GM19452 (cell line): ENCODE data around the gene ATP7B.

Experiments
- ATAC-seq: cut with Tn5 transposase; IDR thresholded peaks from one replicate; pipeline ENCODE4 v1.9.1; 2021; ENCODE audit not compliant: unreplicated experiment

Gene ATP7B

DNA sequence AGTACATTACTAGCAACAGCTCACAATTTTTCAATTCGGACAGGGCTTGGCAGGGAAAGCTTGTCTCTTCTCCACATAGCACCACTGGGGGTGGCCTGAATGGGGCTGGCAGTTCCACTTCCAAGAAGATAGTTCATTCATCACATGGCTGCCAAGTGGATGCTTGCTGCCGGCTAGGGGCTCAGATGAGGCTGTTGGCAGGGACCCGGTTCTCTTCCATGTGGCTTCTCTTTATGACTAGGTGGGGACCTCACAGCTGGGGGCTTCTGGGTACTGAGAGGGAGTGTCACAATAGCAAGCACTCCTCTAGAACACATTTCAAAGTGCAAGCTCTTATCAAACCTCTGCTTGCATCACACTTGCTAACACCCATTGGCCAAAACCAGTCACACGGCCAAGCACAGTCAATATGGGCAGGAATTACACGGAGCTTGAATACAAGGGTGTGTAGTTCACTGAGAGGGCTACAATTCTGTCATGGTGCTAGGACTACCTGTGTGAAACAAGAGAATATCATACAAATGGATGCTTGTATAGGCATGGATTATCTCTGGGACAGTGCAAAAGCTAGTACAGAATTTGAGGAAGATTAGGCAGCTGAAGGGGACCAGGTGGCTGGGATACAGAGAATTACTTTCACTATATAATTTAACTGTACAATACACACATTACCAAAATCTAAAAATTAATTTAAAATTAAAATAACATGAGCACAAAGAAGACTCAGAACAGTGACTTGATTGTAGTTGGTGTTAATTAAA, 32.3 kb downstream of the ATP7B start:
- ATAC-seq, result no peak

DNA sequence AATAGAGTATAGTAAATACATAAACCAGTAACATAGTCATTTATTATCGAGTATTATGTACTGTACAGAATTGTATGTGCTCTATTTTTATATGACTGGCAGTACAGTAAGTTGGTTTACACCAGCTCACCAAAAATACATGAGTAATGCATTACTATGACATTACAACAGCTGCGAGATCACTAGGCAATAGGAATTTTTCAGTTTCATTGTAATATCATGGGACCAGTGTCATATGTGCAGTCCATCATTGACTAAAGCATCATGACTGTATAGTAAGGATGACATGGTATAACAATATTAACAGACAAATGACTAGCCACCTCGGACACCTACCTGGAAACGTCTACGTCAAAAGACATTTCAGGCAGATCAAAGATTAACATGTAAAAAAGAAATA, 33.6 kb downstream of the ATP7B start:
- no peak for ATAC-seq

DNA sequence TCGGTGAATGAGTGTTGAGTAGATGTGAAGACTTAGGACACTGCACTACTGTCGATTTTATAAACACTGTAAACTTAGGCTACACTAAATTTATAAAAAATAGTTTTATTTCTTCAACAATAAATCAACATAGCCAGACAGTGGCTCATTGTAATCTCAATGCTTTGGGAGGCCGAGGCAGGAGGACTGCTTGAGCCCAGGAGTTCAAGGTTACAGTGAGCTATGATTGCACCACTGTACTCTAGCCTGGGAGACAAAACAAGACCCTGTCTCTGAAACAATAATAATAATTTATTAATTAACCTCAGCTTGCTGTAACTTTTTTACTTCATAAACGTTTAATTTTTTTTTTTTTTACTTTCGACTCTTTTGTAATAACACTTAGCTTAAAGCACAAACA, 34.4 kb downstream of the ATP7B start:
- ATAC-seq, result no peak

DNA sequence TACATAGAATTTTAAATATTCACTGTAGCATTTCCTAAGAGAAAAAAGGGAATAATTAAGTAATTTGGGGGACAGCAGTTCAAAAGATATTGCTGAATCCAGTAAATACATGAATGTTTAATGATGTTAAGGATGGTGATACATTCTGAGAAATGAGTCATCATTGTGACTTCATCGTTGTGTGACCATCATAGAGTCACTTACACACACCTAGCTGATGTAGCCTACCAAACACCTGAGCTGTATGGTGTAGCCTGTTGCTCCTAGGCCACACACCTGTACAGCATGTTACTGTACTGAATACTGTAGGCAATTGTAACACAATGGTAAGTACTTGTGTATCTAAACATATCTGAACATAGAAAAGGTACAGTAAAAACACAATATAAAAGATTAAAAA, 34.8 kb downstream of the ATP7B start:
- ATAC-seq, result no peak

DNA sequence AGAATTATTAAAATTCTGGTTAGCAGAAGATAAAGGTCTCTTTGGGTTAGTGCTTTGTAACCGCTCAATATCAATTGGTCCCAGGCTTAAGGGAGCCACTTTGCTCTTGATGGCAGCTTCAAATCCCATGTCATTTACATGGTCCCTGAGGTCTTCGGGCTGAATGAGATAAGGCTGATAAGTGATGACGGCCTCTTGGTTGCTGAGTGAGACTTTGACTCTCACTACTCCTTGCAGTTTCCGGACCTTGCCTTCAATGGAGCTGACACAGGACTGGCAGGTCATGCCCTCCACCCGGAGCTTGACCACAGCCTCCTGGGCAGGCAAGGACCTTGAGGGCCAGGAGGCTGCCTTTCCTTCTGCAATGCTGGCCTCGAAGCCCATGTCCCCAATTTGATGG, 36.8 kb downstream of the ATP7B start:
- ATAC-seq, result no peak

DNA sequence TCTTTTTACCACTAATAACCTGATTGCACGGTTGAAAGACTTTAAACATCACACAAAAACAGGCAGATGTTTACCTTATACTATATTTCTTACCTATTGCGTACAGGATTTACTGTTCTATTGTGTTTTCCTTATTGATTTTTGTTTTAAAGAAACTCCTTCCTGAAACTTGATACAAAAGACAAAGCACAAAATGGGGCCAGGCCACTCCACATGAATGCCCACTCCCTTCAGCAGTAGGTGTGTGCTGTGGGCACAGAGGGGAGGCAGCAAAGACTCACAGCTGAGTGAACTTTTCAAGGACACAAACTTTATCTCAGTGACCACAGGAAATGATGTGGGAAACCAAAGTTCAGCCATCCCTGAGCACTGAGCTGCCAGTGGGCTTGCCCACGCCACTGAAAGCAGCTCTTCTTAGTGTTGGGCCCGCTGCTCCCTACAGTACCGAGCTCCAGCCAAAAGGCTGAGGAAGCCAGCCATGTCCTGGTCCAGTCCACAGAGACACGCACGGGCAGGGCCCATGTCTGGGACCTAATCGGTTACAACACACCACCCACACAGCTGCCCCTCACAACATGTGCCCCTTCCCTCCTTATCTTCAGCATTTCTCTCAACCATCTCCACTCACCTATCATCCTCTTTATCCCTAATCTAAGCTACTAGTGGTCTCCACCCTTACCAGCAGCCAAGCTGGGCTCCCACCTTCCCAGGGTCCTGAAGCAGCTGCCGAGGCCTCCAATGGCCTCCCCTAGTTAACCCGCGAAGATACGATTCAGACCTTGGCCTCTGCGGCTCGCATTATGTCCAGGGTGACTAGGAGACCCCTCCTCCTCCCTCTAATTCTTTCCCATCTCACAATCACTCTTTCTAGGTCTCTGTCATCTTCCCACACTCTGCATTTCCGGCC, 39.5 kb downstream of the ATP7B start:
- ATAC-seq, result no peak

DNA sequence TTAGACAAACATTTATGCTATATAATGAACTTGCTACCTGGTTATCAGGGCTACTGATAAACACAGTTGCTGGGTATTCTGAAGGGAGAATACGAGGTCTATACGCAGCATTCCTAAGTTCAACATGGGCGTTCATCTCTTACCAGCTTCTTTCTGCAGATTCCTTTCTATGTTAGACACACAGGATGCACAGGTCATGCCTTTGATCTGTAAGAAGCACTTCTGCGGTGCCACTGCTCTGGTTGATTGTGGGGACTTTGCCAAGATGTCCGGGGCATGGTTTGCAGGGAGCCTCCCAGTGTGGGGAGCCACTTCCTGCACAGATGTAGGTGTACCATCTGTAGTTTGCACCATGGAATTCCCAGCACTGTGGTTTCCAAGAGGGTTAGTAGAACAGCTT, 40.9 kb downstream of the ATP7B start:
- ATAC-seq, result no peak

DNA sequence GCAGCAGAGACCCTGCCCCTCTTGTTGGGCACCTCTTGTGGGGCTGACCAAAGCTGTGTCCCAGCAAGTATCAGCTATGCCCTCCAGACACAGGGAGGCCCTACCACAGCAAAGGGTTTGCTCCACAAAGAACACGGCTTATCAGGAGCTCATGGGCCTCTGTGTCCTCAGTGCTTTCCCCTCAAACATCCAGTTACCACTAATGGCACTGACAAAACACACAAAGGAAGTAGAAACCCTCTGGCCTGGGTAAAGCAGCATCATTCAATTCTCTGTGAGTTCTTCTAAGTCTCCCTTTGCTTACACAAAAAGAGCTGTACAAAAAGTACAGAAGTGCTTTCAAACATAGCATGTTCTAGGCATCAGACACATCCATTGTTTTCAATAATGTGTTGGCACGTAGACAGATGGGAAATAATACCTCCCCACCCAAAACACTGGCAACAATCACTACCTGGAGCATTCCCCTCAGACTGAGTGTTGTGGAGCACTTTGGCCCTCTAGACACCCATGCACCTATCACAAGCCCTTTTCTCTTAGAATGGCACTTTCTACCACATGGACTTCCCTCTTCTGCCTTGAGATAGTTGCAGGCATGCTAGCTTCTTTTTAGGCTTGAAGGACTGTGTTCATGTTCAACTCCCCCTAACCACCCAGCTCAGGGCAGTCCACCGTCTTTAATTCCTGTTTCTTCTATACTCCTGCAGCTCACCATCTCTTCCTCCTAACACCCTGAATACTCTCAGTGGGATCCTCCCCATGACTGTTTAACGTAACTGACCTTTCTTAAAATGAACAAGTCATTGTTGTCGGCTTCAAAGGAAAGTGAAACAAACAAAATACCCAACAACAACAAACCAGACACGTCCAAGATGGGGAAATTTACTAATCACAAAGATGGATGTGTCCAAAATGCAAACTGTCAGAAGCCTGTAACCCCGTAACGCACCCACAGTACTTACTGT, 43.5 kb downstream of the ATP7B start:
- ATAC-seq, result no peak

DNA sequence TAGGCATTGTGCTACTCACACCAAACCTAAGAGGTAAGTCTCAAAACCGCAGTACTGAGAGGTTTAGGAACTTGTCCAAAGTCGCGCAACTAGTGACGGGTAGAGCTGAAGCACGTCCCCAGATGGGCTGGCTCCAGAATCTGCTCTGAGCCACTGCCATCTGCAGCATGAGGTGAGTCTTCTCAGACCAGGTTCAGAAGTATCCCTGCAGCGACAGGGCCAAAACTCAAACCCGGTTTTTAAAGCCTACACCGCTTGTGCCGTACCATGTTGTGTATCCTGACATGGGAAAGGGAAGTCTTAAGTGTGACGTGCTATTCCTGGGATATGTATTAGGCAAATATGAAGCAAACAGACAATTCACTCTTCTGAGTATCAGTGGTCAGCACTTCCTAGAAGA, 45.1 kb downstream of the ATP7B start:
- ATAC-seq, result no peak

DNA sequence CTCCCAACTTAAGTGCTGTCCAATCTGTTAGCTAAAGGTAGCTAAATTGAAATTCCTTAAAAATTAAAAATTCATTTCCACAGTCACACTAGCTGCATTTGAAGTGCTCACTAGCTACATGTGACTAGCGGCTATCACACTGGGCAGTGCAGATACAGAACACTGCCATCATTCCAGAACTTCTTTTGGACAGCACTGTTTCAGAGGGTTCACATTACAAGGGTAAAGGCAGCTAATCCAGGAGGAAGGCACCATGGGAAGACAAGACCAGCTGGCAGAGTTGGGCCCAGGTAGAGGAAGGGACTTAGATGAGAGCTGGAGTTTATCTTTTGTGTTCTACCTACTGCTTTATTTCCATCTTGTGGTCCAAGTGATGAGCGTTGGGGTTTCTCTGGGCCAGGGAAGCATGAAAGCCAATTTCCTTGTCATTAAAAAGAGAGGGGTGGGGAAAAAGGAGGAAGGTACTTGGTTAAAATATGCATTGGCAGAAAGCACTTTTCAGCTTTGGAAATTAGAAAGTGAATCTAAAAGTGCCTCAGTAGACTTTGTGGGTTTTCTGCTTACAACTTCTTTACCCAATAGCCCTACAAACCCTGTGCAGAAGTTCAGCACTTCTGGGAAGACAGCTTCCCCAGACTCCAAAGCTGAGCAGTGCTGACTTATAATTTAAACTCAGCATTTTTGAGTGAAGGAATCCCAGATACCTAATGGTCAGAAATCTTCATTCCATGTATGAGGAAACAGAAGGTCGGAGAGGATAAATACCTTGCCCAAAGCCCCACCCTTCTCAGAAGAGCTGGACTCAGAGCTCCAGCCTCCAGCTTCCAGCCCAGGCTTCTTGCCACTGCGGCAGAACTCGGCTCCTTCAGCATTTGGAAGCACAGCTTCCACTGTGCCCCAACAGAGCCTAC, 49.5 kb downstream of the ATP7B start:
- ATAC-seq, result no peak

DNA sequence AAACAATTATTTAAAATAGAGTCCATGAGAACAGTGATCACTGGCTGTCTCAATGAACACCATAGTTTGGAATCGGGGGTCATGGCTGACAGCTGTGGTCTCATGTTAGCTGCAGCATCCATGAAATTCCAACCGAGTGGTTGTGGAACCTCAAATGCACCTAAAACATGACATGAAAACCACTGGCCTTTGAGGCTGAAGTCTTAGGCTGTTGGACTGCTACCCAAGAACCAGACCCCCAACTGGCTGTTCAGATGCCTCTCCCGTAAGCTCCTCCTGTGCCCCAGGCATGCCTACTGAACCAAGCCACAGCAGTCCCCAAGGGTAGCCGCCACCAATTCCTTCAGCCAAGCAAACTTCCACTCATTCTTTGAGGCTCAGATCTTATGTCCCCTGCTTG, 50.5 kb downstream of the ATP7B start:
- no peak for ATAC-seq

DNA sequence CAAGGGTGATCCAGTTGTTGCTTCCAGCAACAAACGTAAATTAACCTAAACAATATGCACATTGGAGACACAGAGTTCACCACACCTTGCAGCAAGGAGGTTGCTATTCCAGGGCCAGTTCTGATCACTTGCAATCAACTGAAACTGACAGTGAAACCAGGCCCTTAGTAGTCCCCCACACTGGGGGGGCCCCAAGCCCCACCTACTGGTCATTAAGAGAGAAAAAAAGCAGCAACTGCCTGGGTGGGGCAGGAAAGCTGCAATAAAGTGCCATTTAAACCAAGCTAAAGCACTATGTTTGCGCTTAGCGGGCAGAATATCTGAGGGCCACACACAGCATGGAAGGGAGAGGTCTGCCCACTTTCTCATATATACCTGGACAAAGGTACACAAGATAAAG, 51.5 kb downstream of the ATP7B start:
- ATAC-seq, result peak; percentile 78

DNA sequence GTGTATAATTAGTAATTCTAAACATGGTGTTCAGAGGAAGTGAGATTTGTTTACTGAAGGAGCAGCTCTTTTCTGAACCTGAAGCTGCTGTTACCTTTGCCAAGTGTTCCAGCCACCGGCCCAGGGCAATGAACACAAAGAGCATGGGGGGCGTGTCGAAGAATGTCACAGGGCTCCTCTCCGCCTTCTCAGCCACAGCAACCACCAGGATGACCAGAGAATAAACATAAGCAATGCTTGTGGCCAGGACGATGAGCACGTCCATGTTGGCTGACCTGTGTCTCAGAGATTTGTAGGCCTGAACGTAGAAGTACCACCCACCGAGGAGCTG, 53.1 kb downstream of the ATP7B start:
- ATAC-seq, result no peak

DNA sequence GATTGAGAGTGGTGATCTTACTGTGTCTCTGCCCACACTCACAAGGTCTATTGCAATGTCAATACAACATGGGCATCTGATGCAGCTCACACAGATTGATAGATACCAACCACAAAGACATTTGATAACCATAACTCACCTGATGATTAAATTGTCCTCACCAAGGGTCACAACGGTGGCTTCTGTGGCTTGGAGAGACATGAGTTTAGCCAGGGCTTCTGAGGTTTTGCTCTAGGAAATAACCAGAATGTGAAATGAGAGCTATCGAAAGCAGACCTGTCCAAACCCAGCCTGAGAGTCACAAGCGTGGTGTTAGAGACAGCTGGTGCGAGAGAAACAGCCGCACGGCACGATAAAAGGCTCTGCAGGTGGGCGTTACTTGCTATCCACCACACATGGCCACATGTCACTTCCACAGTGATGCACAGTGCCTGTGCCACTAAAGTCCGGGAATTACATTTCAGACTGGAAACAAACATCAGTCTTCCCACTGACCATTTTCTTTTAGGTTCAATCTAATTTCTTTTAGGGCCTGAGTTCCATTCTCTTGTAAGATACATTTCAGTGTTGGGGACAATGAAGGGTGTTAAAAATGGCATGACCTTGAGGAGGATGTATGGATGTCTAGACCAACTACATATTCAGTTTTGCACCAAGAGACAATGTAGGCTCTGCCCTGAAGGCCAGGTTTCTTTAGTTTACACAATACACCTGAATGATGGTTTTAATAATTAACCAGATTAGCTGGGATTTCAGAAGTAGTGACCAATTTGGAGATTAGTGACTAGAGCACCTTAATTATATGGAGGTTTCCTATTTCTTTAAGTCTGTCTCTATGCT, 53.7 kb downstream of the ATP7B start:
- ATAC-seq, result no peak

DNA sequence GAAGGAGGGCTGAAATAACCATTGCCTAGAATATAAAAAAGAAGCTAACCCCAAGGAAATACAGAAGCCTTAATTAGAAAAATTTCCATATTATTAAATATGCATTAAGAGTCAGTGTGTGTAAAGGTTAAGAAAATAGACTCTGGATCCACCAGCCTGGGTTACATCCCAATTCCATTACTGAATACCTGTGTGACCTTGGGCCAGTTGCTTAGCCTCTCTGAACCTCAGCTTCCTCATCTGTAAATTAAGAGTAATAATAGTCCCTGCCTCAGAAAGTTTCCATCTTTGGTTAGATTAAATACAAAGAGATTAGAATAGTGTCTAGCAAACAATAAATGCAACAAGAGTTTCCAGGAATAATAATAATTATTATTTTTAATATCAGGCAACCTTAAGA, 54.5 kb downstream of the ATP7B start:
- ATAC-seq, result no peak

DNA sequence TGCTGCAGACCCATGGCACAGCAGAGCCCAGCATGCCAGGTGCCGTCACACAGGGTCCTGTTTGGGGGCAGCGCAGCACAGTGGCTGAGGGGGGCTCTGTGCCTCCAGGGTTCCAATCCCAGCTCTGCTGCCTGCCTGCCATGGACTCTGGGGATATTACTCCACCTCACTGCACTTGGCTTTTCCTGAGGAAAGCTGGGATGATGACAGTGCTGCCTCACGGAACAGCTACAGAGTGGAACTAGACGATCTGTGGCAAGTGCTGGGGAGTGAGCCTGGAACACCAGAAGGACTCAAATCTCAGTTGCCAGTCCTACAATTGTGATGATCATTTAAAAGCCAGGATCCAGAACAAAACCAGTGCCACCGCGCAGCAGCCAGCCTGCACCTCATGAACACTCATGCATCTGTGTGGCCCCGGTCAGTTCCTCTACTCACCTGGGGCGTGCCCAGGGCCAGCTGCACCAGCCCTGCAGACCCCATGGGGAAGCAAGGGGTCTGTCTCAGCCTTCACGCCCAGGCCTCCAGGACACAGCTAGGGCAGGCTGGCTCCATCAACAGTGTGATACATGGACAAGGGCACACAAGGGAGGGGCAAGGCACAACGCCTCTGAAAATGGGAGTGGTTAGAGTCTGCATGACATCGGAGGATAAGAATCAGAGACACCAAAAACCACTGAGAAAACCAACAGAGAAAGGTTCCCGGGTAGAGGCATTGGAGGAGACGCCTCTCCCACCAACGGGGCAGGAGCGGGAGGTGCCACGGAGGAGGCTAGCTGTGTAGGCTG, 55.2 kb downstream of the ATP7B start:
- ATAC-seq, result no peak

DNA sequence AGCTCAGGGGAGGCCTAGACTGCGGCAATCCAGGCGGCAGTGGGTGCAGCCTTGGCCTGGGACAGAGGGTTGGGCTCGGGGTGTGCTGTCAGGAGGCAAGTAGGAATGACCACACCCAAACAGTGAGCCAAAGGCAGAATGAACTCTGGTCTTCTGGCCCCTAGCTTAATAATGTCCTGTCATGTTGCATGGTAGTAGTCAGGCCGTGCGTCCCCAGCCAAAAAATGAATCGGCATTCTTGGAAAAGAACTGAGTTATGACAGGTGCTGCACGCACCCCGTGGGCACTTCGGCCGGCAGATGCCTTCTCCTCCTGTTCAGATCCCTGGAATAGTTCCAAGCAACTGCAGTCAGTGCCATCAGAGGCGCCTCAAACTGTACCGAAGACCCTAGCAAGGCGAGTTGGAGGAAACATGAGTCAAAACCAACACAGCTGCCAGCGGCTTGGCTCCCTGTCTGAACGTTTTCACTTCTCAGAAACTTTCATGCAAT, 55.9 kb downstream of the ATP7B start:
- ATAC-seq, result no peak
